Activated CD4-positive, CD25-positive, alpha-beta regulatory T cell treated with anti-CD3 and anti-CD28 coated beads, Interleukin-2, amount 50 U/mL, for 16 hours (primary cell): Measurements from ENCODE around the gene HRAS.

Experiments
- DNase-seq: peaks from one replicate; pipeline ENCODE4 v3.0.0-alpha.2; 2020; ENCODE audit warnings: low read depth, low spot score

The HRAS gene

GRCh38 chr11:554428-555226, 19.3 kb upstream of the HRAS start:
- DNase-seq, result peak; percentile 45

- DNase-seq, result no peak
Measured at GRCh38 chr11:553988-554340, 18.6 kb upstream of the HRAS start.

- DNase-seq, result no peak
Measured at GRCh38 chr11:553083-553987, 18.0 kb upstream of the HRAS start.

GRCh38 chr11:551596-551995, 16.2 kb upstream of the HRAS start:
- DNase-seq, result no peak

- DNase-seq, result no peak
Measured at GRCh38 chr11:551131-551530, 15.8 kb upstream of the HRAS start.

GRCh38 chr11:550746-551085, 15.3 kb upstream of the HRAS start:
- no peak for DNase-seq

GRCh38 chr11:550021-550745, 14.8 kb upstream of the HRAS start:
- DNase-seq, result no peak

- no peak for DNase-seq
Measured at GRCh38 chr11:548700-549603, 13.6 kb upstream of the HRAS start.

GRCh38 chr11:545171-545570, 9.8 kb upstream of the HRAS start:
- no peak for DNase-seq

- no peak for DNase-seq
Measured at GRCh38 chr11:544817-545166, 9.4 kb upstream of the HRAS start.

- DNase-seq, result no peak
Measured at GRCh38 chr11:541433-541885, 6.1 kb upstream of the HRAS start.

GRCh38 chr11:540583-541432, 5.4 kb upstream of the HRAS start:
- no peak for DNase-seq

- no peak for DNase-seq
Measured at GRCh38 chr11:539971-540481, 4.7 kb upstream of the HRAS start.

- no peak for DNase-seq
Measured at GRCh38 chr11:538431-539051, 3.2 kb upstream of the HRAS start.

GRCh38 chr11:537622-538430, 2.5 kb upstream of the HRAS start:
- no peak for DNase-seq

- DNase-seq, result peak; percentile 80
Measured at GRCh38 chr11:536841-537621, 1.7 kb upstream of the HRAS start, which contains the start of gene LRRC56. LRRC56 (plus strand) TSS chr11:537527; CDS start chr11:540685, 3,158 bp downstream.

- no peak for DNase-seq
Measured at GRCh38 chr11:535210-535518, 212 bp downstream of the HRAS start.
